ENCODE results near the gene ST6GAL1.

DNA sequence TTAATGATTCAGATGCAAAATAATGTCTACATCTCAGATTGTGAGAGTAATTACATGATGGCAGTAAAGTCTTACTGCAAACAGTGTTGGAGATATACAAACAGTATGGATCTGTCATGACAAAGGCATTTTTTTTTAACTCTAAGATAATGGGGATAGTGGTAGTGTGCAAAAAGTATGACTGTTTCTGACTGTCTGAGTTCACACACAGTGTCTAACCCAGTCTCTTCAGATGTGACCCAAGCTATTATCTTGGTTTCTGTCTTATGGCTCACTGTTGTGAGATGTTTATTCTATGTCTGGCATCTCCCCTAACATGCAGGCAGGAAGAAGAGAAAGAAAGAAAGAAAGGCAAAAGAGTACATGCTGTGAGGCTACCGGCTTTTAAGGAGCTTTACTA lies 191.9 kb downstream of the ST6GAL1 start:
- TF ChIP-seq FOS (IDR thresholded peaks at IDR 0.05; ENCODE audit: low read depth, low read length) (no peak), POLR2A (IDR thresholded peaks at IDR 0.05; ENCODE audit: low read depth, low read length) (no peak), MAFK (IDR thresholded peaks at IDR 0.05; ENCODE audit: low read depth, low read length) (no peak), SMC3 (IDR thresholded peaks at IDR 0.05; ENCODE audit: low read depth, low read length) (no peak), CEBPB (IDR thresholded peaks at IDR 0.05; ENCODE audit: low read depth, low read length) (no peak), BHLHE40 (IDR thresholded peaks at IDR 0.05; ENCODE audit: low read depth, low read length) (no peak), RAD21 (IDR thresholded peaks at IDR 0.05; ENCODE audit: low read length) (no peak), RFX5 (IDR thresholded peaks at IDR 0.05; ENCODE audit: low read depth, low read length) (no peak)
- TF ChIP-seq, protein P1, sequence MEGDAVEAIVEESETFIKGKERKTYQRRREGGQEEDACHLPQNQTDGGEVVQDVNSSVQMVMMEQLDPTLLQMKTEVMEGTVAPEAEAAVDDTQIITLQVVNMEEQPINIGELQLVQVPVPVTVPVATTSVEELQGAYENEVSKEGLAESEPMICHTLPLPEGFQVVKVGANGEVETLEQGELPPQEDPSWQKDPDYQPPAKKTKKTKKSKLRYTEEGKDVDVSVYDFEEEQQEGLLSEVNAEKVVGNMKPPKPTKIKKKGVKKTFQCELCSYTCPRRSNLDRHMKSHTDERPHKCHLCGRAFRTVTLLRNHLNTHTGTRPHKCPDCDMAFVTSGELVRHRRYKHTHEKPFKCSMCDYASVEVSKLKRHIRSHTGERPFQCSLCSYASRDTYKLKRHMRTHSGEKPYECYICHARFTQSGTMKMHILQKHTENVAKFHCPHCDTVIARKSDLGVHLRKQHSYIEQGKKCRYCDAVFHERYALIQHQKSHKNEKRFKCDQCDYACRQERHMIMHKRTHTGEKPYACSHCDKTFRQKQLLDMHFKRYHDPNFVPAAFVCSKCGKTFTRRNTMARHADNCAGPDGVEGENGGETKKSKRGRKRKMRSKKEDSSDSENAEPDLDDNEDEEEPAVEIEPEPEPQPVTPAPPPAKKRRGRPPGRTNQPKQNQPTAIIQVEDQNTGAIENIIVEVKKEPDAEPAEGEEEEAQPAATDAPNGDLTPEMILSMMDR (conservative IDR thresholded peaks at IDR 0.05; ENCODE audit: low read depth, low read length) = no peak
- TF ChIP-seq, protein P2, sequence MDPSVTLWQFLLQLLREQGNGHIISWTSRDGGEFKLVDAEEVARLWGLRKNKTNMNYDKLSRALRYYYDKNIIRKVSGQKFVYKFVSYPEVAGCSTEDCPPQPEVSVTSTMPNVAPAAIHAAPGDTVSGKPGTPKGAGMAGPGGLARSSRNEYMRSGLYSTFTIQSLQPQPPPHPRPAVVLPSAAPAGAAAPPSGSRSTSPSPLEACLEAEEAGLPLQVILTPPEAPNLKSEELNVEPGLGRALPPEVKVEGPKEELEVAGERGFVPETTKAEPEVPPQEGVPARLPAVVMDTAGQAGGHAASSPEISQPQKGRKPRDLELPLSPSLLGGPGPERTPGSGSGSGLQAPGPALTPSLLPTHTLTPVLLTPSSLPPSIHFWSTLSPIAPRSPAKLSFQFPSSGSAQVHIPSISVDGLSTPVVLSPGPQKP (IDR thresholded peaks at IDR 0.05; ENCODE audit: borderline replicate concordance, low read depth, low read length) = no peak
- TF ChIP-seq, protein P3, sequence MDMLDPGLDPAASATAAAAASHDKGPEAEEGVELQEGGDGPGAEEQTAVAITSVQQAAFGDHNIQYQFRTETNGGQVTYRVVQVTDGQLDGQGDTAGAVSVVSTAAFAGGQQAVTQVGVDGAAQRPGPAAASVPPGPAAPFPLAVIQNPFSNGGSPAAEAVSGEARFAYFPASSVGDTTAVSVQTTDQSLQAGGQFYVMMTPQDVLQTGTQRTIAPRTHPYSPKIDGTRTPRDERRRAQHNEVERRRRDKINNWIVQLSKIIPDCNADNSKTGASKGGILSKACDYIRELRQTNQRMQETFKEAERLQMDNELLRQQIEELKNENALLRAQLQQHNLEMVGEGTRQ (IDR thresholded peaks at IDR 0.05; ENCODE audit: low read depth, low read length) = no peak
